ENCODE measurements around the gene HSPA12B.
A peak's percentile ranks its signal among the peaks of the same experiment; 100 is the strongest.

The HSPA12B gene

GRCh38 chr20:3749689-3750531, 17.4 kb downstream of the HSPA12B start:
- DNase-seq: peak; percentile 46

GRCh38 chr20:3751305-3751674, 18.8 kb downstream of the HSPA12B start:
- no peak for DNase-seq

GRCh38 chr20:3751675-3752385, 19.3 kb downstream of the HSPA12B start:
- peak; percentile 44 for DNase-seq

- no peak for DNase-seq
These were observed 19.9 kb downstream of the HSPA12B start for GRCh38 chr20:3752386-3752759.

- DNase-seq: peak; percentile 59
These were observed 20.6 kb downstream of the HSPA12B start for GRCh38 chr20:3753098-3753497.

GRCh38 chr20:3753501-3754275, 21.2 kb downstream of the HSPA12B start:
- DNase-seq: no peak

GRCh38 chr20:3754276-3754630, 21.8 kb downstream of the HSPA12B start:
- no peak for DNase-seq

- no peak for DNase-seq
These were observed 22.8 kb downstream of the HSPA12B start for GRCh38 chr20:3755269-3755668.

- DNase-seq: no peak
These were observed 23.5 kb downstream of the HSPA12B start for GRCh38 chr20:3755814-3756480.

- DNase-seq: no peak
These were observed 24.8 kb downstream of the HSPA12B start for GRCh38 chr20:3757268-3757667.

GRCh38 chr20:3758566-3758965, 26.1 kb downstream of the HSPA12B start:
- DNase-seq: no peak

- DNase-seq: no peak
These were observed 26.9 kb downstream of the HSPA12B start for GRCh38 chr20:3759316-3759823.

GRCh38 chr20:3759884-3760283, 27.4 kb downstream of the HSPA12B start:
- no peak for DNase-seq

GRCh38 chr20:3760655-3761348, 28.3 kb downstream of the HSPA12B start:
- DNase-seq: no peak

- no peak for DNase-seq
These were observed 31.5 kb downstream of the HSPA12B start for GRCh38 chr20:3763671-3764601.

- DNase-seq: no peak
These were observed 32.2 kb downstream of the HSPA12B start for GRCh38 chr20:3764659-3765058.

- no peak for DNase-seq
These were observed 32.8 kb downstream of the HSPA12B start for GRCh38 chr20:3765171-3765882.

- DNase-seq: no peak
These were observed 34.1 kb downstream of the HSPA12B start for GRCh38 chr20:3766422-3767109.

- no peak for DNase-seq
These were observed 34.6 kb downstream of the HSPA12B start for GRCh38 chr20:3767110-3767426.
